Nephron progenitor cell (in vitro differentiated cells): ENCODE data around the gene PUM1.
"Not testable (repeated sequence)": the region's sequence is repeated elsewhere in the genome, so short reads cannot be mapped to it uniquely, and the experiment has no call there.

Experiments used
- DNase-seq: peaks from one replicate; pipeline ENCODE4 v3.0.0; 2021
- H3K27ac Mint-ChIP-seq: 2 replicates; pipeline ENCODE4 v1.8.0; 2021; ENCODE audit warnings: mild to moderate bottlenecking, moderate library complexity, mixed read lengths
- H3K27me3 Mint-ChIP-seq: 2 replicates; pipeline ENCODE4 v1.8.0; 2021; ENCODE audit warnings: mild to moderate bottlenecking, low read depth, mixed read lengths; ENCODE audit not compliant: poor library complexity
- H3K36me3 Mint-ChIP-seq: 2 replicates; pipeline ENCODE4 v1.8.0; 2021; ENCODE audit warnings: low read depth, mixed read lengths
- H3K4me1 Mint-ChIP-seq: 2 replicates; pipeline ENCODE4 v1.8.0; 2021; ENCODE audit warnings: mixed read lengths
- H3K4me3 Mint-ChIP-seq: 2 replicates; pipeline ENCODE4 v1.8.0; 2021; ENCODE audit warnings: mild to moderate bottlenecking, moderate library complexity, mixed read lengths
- H3K9me3 Mint-ChIP-seq: 2 replicates; pipeline ENCODE4 v1.8.0; 2021; ENCODE audit warnings: mild to moderate bottlenecking, moderate library complexity, mixed read lengths
- CTCF ChIP-seq: fragments of 200-600 bp; sonication (generic); IDR thresholded peaks from 2 replicates; pipeline ENCODE4 v1.5.0; 2021; ENCODE audit warnings: antibody characterized with exemption

Gene PUM1

GRCh38 chr1:30942326-30942963, 123.1 kb downstream of the PUM1 start:
- H3K27ac Mint-ChIP-seq: peak overlapping the region; percentile 14
- H3K4me1 Mint-ChIP-seq: no peaks in the 10 kb centered on the region
- no peak overlapping the region for H3K4me3 Mint-ChIP-seq
- TF ChIP-seq CTCF: no peak
- H3K9me3 Mint-ChIP-seq: no peaks in the 10 kb centered on the region
- H3K36me3 Mint-ChIP-seq: peaks cover 82% of the 10 kb centered on the region
- no peaks in the 10 kb centered on the region for H3K27me3 Mint-ChIP-seq
- DNase-seq: no peak

GRCh38 chr1:30940541-30940940, 125.0 kb downstream of the PUM1 start:
- TF ChIP-seq CTCF: no peak
- Mint-ChIP-seq H3K27me3 (no peaks in the 10 kb centered on the region), H3K4me3 (no peak overlapping the region), H3K9me3 (no peaks in the 10 kb centered on the region), H3K4me1 (peaks cover 7% of the 10 kb centered on the region), H3K27ac (no peak overlapping the region), H3K36me3 (peaks cover 81% of the 10 kb centered on the region)
- DNase-seq: no peak

GRCh38 chr1:30936541-30937171, 128.9 kb downstream of the PUM1 start:
- Mint-ChIP-seq H3K36me3 (peaks cover 75% of the 10 kb centered on the region), H3K27me3 (no peaks in the 10 kb centered on the region)

GRCh38 chr1:30935758-30936157, 129.8 kb downstream of the PUM1 start:
- not testable (repeated sequence) for DNase-seq, H3K4me3 Mint-ChIP-seq, H3K27me3 Mint-ChIP-seq, H3K27ac Mint-ChIP-seq, H3K9me3 Mint-ChIP-seq
- H3K4me1 Mint-ChIP-seq: peaks cover 49% of the 10 kb centered on the region
- peaks cover 75% of the 10 kb centered on the region for H3K36me3 Mint-ChIP-seq

More at GRCh38 chr1:30936541-30937171, 128.9 kb downstream of the PUM1 start:
- Mint-ChIP-seq H3K4me3 (no peak overlapping the region), H3K4me1 (peaks cover 40% of the 10 kb centered on the region), H3K27ac (peak overlapping the region; percentile 81), H3K9me3 (no peaks in the 10 kb centered on the region)
- no peak for DNase-seq
- TF ChIP-seq CTCF: no peak

GRCh38 chr1:30934613-30935012, 130.9 kb downstream of the PUM1 start:
- DNase-seq: no peak
- Mint-ChIP-seq H3K9me3 (no peaks in the 10 kb centered on the region), H3K27me3 (no peaks in the 10 kb centered on the region), H3K27ac (peak overlapping the region; percentile 93), H3K4me3 (no peak overlapping the region), H3K36me3 (peaks cover 65% of the 10 kb centered on the region), H3K4me1 (peaks cover 52% of the 10 kb centered on the region)
- TF ChIP-seq CTCF: no peak

GRCh38 chr1:30933874-30934252, 131.7 kb downstream of the PUM1 start:
- Mint-ChIP-seq H3K4me1 (peaks cover 53% of the 10 kb centered on the region), H3K36me3 (peaks cover 58% of the 10 kb centered on the region), H3K9me3 (no peaks in the 10 kb centered on the region), H3K27me3 (no peaks in the 10 kb centered on the region), H3K4me3 (no peak overlapping the region), H3K27ac (peak overlapping the region; percentile 93)
- no peak for TF ChIP-seq CTCF
- DNase-seq: no peak
